GM06990 (cell line): ENCODE data around the gene MOCOS.

Experiments
- DNase-seq: peaks from one replicate; pipeline ENCODE4 v3.0.0-alpha.2; 2011; ENCODE audit not compliant: insufficient read length; ENCODE audit errors: extremely low read depth
- H3K27me3 ChIP-seq: replicated peaks from 2 replicates; pipeline ENCODE4 v1.6.0; 2011; ENCODE audit warnings: low read length; ENCODE audit not compliant: control insufficient read depth, insufficient read depth
- H3K36me3 ChIP-seq: 2 replicates; pipeline ENCODE4 v1.5.1; 2011; ENCODE audit warnings: low read length; ENCODE audit not compliant: control insufficient read depth, insufficient read depth
- H3K4me3 ChIP-seq: replicated peaks from 2 replicates; pipeline ENCODE4 v1.5.1; 2011; ENCODE audit warnings: low read depth, mild to moderate bottlenecking, control low read depth, low read length
- CTCF ChIP-seq: IDR thresholded peaks from 2 replicates; pipeline ENCODE4 v1.5.1; 2011; ENCODE audit warnings: low read length, control low read depth, mild to moderate bottlenecking, inconsistent platforms; ENCODE audit not compliant: insufficient read depth, poor library complexity, severe bottlenecking

The MOCOS gene

GRCh38 chr18:36296650-36297416, 109.5 kb downstream of the MOCOS start:
- peak; percentile 55 for DNase-seq
- Histone ChIP-seq H3K36me3 (no peaks in the 10 kb centered on the region), H3K4me3 (peak overlapping the region; percentile 75), H3K27me3 (no peaks in the 10 kb centered on the region)
- TF ChIP-seq CTCF, result peak; percentile 52

GRCh38 chr18:36297417-36298125, 110.3 kb downstream of the MOCOS start, which contains the start of gene FHOD3:
FHOD3 (plus strand) TSS chr18:36297713; CDS start chr18:36297836, 123 bp downstream.
- H3K36me3 ChIP-seq, result no peaks in the 10 kb centered on the region
- peak; percentile 61 for DNase-seq

GRCh38 chr18:36298126-36298741, 110.9 kb downstream of the MOCOS start:
- peak; percentile 61 for DNase-seq
- no peaks in the 10 kb centered on the region for H3K36me3 ChIP-seq
- no peak for TF ChIP-seq CTCF
- H3K4me3 ChIP-seq, result peak overlapping the region; percentile 75
- no peaks in the 10 kb centered on the region for H3K27me3 ChIP-seq

More at GRCh38 chr18:36297417-36298125, 110.3 kb downstream of the MOCOS start, which contains the start of gene FHOD3:
- Histone ChIP-seq H3K4me3 (peak within 1 kb of the TSS; percentile 75), H3K27me3 (no peaks in the 10 kb centered on the region)
- no peak for TF ChIP-seq CTCF

- TF ChIP-seq CTCF, result no peak
- no peaks in the 10 kb centered on the region for H3K36me3 ChIP-seq
- peak overlapping the region; percentile 75 for H3K4me3 ChIP-seq
- no peak for DNase-seq
- H3K27me3 ChIP-seq, result no peaks in the 10 kb centered on the region
These were observed 111.7 kb downstream of the MOCOS start for GRCh38 chr18:36299015-36299414.

- Histone ChIP-seq H3K4me3 (no peak overlapping the region), H3K27me3 (no peaks in the 10 kb centered on the region), H3K36me3 (no peaks in the 10 kb centered on the region)
- no peak for TF ChIP-seq CTCF
- DNase-seq, result no peak
These were observed 112.9 kb downstream of the MOCOS start for GRCh38 chr18:36300211-36300610.
